ENCODE data around the gene XRCC4.

Gene XRCC4

GRCh38 chr5:83071286-83072051 lies 5.9 kb upstream of the XRCC4 start:
- DNase-seq (ENCODE audit: low read depth) = no peak

GRCh38 chr5:83072966-83073365 lies 4.4 kb upstream of the XRCC4 start:
- no peak for DNase-seq (ENCODE audit: low read depth)

- DNase-seq (ENCODE audit: low read depth) = no peak
These were observed 415 bp downstream of the XRCC4 start for GRCh38 chr5:83077662-83078261.

GRCh38 chr5:83082750-83083149 lies 5.4 kb downstream of the XRCC4 start:
- DNase-seq (ENCODE audit: low read depth) = no peak

GRCh38 chr5:83084336-83084735 lies 7.0 kb downstream of the XRCC4 start:
- DNase-seq (ENCODE audit: low read depth) = no peak

- no peak for DNase-seq (ENCODE audit: low read depth)
These were observed 7.8 kb downstream of the XRCC4 start for GRCh38 chr5:83085106-83085505.

GRCh38 chr5:83090169-83090568 lies 12.8 kb downstream of the XRCC4 start:
- no peak for DNase-seq (ENCODE audit: low read depth)

- no peak for DNase-seq (ENCODE audit: low read depth)
These were observed 15.3 kb downstream of the XRCC4 start for GRCh38 chr5:83092619-83093018.

GRCh38 chr5:83093692-83094091 lies 16.3 kb downstream of the XRCC4 start:
- DNase-seq (ENCODE audit: low read depth) = no peak

GRCh38 chr5:83095163-83095956 lies 18.0 kb downstream of the XRCC4 start:
- DNase-seq (ENCODE audit: low read depth) = no peak

GRCh38 chr5:83095957-83096539 lies 18.7 kb downstream of the XRCC4 start:
- DNase-seq (ENCODE audit: low read depth) = no peak

GRCh38 chr5:83096660-83097339 lies 19.5 kb downstream of the XRCC4 start:
- no peak for DNase-seq (ENCODE audit: low read depth)

GRCh38 chr5:83097689-83098231 lies 20.4 kb downstream of the XRCC4 start:
- no peak for DNase-seq (ENCODE audit: low read depth)

- no peak for DNase-seq (ENCODE audit: low read depth)
These were observed 21.7 kb downstream of the XRCC4 start for GRCh38 chr5:83099001-83099400.

- DNase-seq (ENCODE audit: low read depth) = no peak
These were observed 22.1 kb downstream of the XRCC4 start for GRCh38 chr5:83099445-83099844.

- DNase-seq (ENCODE audit: low read depth) = no peak
These were observed 24.2 kb downstream of the XRCC4 start for GRCh38 chr5:83101514-83101913.

- DNase-seq (ENCODE audit: low read depth) = no peak
These were observed 25.1 kb downstream of the XRCC4 start for GRCh38 chr5:83102364-83102980.

- no peak for DNase-seq (ENCODE audit: low read depth)
These were observed 26.7 kb downstream of the XRCC4 start for GRCh38 chr5:83104021-83104420.

GRCh38 chr5:83107692-83108420 lies 30.5 kb downstream of the XRCC4 start:
- no peak for DNase-seq (ENCODE audit: low read depth)

- no peak for DNase-seq (ENCODE audit: low read depth)
These were observed 32.0 kb downstream of the XRCC4 start for GRCh38 chr5:83109380-83109779.

- DNase-seq (ENCODE audit: low read depth) = no peak
These were observed 38.5 kb downstream of the XRCC4 start for GRCh38 chr5:83115816-83116215.
